ENCODE data around the gene RASSF4.

Gene RASSF4

DNA sequence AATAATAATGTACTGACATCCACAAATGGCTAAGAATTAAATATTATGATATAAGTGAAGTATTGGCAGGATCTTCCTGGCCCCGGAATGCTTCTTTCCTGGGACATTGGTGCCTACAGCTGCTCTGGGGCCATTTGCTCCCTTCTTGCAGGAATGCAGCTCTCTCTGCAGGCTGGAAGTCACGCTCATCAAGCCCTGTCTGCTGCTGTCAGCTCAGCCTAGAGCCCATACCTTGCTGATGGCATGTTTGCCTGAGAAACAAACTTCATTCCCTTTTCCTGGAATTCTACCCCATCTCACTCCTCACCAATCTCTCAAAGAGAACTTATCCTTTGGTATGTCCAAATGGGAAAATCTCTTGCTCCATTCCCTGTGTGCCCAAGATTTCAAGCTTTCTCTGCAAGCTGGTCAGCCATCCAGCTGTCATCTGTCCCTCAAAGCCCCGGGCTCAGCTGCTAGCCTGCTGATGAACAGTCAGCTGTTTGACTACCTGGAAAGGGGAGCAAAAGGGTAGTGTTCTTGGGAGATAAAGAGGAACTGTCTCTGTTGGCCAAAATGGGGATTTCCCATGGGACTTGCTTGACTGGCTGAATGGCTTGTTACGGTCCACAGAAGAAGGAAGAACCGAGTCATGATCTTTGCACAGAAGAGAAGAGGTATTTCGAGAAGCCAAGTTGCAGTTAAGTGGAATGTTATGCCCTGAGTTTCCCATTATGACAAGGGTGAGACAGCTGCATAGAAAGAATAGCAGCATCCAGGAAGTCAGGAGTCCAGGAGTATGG, 12.0 kb upstream of the RASSF4 start:
- no peaks in the 10 kb centered on the region for H3K9me3 ChIP-seq (ENCODE audit: low read length)
- H3K4me1 ChIP-seq (ENCODE audit: insufficient read depth, low read length) = peaks cover 6% of the 10 kb centered on the region
- no peak overlapping the region for H3K4me3 ChIP-seq (ENCODE audit: low read length)
- no peaks in the 10 kb centered on the region for H3K27me3 ChIP-seq (ENCODE audit: insufficient read depth, low read length)
- H2AFZ ChIP-seq (ENCODE audit: low read depth, low read length) = no peak overlapping the region
- H3K36me3 ChIP-seq (ENCODE audit: insufficient read depth, low read length) = no peaks in the 10 kb centered on the region

- H3K4me1 ChIP-seq (ENCODE audit: insufficient read depth, low read length) = peaks cover 16% of the 10 kb centered on the region
- no peak overlapping the region for H2AFZ ChIP-seq (ENCODE audit: low read depth, low read length)
- no peak overlapping the region for H3K4me3 ChIP-seq (ENCODE audit: low read length)
Measured at GRCh38 chr10:44948642-44949041, 11.0 kb upstream of the RASSF4 start.

DNA sequence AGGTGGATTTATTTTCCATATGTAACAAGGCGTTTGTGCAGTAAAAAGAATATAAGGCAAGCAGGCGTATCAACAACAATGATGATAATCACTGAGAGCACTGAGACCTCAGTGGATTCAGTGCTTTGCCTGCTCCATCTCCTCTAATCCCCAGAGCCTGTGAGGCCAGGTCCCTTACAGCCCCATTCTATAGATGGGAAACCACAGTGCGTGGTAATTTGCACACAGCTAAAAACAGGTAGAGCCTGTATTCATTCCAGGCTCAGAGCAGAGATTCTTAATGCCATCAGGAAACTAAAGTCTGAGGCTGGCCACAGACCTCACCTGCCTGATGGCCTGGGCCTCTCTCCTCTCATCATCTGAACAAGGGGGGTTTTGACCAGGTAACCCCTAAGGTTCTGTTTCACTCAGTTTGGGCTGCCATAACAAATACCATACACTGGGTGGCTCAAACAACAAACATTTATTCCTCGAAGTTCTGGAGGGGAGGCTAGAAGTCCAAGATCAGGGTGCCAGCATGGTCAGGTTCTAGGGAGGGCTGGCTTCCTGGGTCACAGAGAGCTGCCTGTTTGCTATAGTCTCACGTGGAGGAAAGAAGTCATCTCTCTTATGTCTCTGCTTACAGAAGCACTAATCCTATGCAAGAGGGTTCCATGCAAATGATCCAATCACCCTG, 10.3 kb upstream of the RASSF4 start:
- no peak overlapping the region for H3K4me3 ChIP-seq (ENCODE audit: low read length)
- no peaks in the 10 kb centered on the region for H3K9me3 ChIP-seq (ENCODE audit: low read length)
- H3K27me3 ChIP-seq (ENCODE audit: insufficient read depth, low read length) = no peaks in the 10 kb centered on the region
- H3K4me1 ChIP-seq (ENCODE audit: insufficient read depth, low read length) = peaks cover 16% of the 10 kb centered on the region
- no peaks in the 10 kb centered on the region for H3K36me3 ChIP-seq (ENCODE audit: insufficient read depth, low read length)
- no peak overlapping the region for H2AFZ ChIP-seq (ENCODE audit: low read depth, low read length)

More at GRCh38 chr10:44948642-44949041, 11.0 kb upstream of the RASSF4 start:
- Histone ChIP-seq H3K36me3 (ENCODE audit: insufficient read depth, low read length) (no peaks in the 10 kb centered on the region), H3K9me3 (ENCODE audit: low read length) (no peaks in the 10 kb centered on the region), H3K27me3 (ENCODE audit: insufficient read depth, low read length) (no peaks in the 10 kb centered on the region)

DNA sequence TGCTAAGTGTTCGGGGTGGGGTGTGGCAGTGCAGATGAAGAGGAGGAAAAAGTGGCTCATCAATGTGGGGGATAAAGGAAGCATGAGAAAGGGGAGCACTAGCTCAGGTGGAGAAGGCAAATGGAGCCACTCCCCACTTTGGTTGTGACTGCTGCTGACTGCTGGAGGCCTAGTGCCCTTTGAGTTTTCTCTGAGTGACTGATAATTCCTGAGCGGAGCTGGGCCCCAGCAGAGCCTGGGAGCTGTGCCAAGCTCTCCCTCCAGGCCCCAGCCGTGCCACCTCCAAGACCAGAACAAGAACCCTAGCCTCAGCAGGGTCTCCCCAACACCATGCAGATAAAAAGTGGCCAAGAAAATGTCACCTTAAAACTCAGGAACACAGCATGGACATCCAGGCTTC, 9.7 kb upstream of the RASSF4 start:
- no peaks in the 10 kb centered on the region for H3K27me3 ChIP-seq (ENCODE audit: insufficient read depth, low read length)

DNA sequence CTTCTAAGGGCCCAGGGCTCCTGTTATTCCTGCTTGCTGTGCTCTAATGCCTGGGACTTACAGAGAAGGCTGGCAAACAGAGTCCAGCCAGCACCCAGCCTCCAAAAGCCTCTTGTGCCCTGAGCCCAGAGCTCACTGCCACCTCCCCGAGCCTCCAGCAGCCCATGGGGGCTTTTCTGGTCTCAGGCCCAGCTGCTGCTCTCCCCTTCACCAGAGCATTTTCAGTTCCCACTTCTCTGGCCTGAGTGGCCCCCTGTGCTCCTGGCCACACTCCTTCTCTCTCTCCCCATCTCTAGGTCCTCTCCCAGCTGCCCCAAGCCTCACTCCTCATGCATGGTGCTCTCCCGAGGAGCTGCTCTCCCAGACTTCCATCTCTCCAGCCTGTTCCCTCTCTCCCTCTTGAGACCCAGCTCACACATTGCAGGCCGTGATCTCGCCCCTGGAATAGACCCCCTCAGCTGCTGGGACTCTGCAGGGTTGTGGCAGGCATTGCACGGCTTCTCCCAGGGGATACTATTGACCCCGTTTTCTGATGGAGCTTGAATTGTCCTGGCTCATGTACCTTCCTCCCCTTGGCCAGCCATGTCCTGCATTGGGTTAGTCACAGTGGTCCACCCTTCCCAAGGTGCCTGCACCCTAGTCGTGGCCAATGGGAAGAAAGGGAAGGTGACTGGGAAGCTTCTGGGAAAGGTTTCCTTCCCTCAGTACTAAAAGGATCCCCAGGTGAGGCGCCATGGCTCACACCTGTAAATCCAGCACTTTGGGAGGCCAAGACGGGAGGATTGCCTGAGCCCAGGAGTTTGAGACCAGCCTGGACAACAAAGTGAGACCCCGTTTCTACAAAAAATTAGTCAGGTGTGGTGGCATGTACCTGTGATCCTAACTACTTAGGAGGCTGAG, 9.0 kb upstream of the RASSF4 start:
- Histone ChIP-seq H3K4me1 (ENCODE audit: insufficient read depth, low read length) (peaks cover 16% of the 10 kb centered on the region), H2AFZ (ENCODE audit: low read depth, low read length) (no peak overlapping the region), H3K36me3 (ENCODE audit: insufficient read depth, low read length) (peaks cover 1% of the 10 kb centered on the region), H3K4me3 (ENCODE audit: low read length) (no peak overlapping the region), H3K9me3 (ENCODE audit: low read length) (no peaks in the 10 kb centered on the region), H3K27me3 (ENCODE audit: insufficient read depth, low read length) (no peaks in the 10 kb centered on the region)

More for the DNA sequence above, 9.7 kb upstream of the RASSF4 start:
- H3K4me1 ChIP-seq (ENCODE audit: insufficient read depth, low read length) = peaks cover 16% of the 10 kb centered on the region
- H2AFZ ChIP-seq (ENCODE audit: low read depth, low read length) = no peak overlapping the region
- H3K36me3 ChIP-seq (ENCODE audit: insufficient read depth, low read length) = no peaks in the 10 kb centered on the region
- H3K9me3 ChIP-seq (ENCODE audit: low read length) = no peaks in the 10 kb centered on the region
- no peak overlapping the region for H3K4me3 ChIP-seq (ENCODE audit: low read length)

- H3K9me3 ChIP-seq (ENCODE audit: low read length) = no peaks in the 10 kb centered on the region
- H3K4me3 ChIP-seq (ENCODE audit: low read length) = no peak overlapping the region
- no peak overlapping the region for H2AFZ ChIP-seq (ENCODE audit: low read depth, low read length)
- peaks cover 10% of the 10 kb centered on the region for H3K36me3 ChIP-seq (ENCODE audit: insufficient read depth, low read length)
- H3K27me3 ChIP-seq (ENCODE audit: insufficient read depth, low read length) = no peaks in the 10 kb centered on the region
- peaks cover 16% of the 10 kb centered on the region for H3K4me1 ChIP-seq (ENCODE audit: insufficient read depth, low read length)
Measured at GRCh38 chr10:44951576-44952226, 7.9 kb upstream of the RASSF4 start.

DNA sequence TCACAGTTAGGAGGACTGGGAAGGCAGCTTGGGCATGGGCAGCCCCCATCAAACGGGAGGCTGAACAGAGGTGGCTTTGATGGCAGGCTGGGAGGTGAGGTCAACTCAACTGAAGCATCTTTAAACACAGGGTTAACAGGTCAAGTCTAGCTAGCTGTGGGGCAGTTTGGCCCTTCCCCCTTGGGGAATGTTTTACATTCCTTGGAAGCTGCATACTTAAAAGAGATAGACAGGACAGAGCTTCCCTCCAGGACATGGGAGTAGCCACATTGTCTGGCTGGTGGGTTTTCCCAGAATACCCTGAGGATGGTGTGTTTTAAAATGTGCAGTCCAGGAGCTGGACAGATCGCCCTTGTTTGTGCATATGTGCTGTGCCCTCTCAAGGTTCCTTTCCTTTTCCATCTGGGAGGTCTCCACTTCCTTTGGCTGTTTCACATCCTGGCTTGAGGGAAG, 6.8 kb upstream of the RASSF4 start:
- no peaks in the 10 kb centered on the region for H3K27me3 ChIP-seq (ENCODE audit: insufficient read depth, low read length)
- peaks cover 13% of the 10 kb centered on the region for H3K36me3 ChIP-seq (ENCODE audit: insufficient read depth, low read length)
- H3K9me3 ChIP-seq (ENCODE audit: low read length) = no peaks in the 10 kb centered on the region
- peaks cover 18% of the 10 kb centered on the region for H3K4me1 ChIP-seq (ENCODE audit: insufficient read depth, low read length)
- no peak overlapping the region for H3K4me3 ChIP-seq (ENCODE audit: low read length)
- H2AFZ ChIP-seq (ENCODE audit: low read depth, low read length) = no peak overlapping the region

- Histone ChIP-seq H3K4me1 (ENCODE audit: insufficient read depth, low read length) (peaks cover 31% of the 10 kb centered on the region), H3K4me3 (ENCODE audit: low read length) (no peak overlapping the region), H2AFZ (ENCODE audit: low read depth, low read length) (no peak overlapping the region), H3K27me3 (ENCODE audit: insufficient read depth, low read length) (no peaks in the 10 kb centered on the region), H3K9me3 (ENCODE audit: low read length) (no peaks in the 10 kb centered on the region), H3K36me3 (ENCODE audit: insufficient read depth, low read length) (peaks cover 13% of the 10 kb centered on the region)
Measured at GRCh38 chr10:44954042-44954441, 5.6 kb upstream of the RASSF4 start.

- no peaks in the 10 kb centered on the region for H3K9me3 ChIP-seq (ENCODE audit: low read length)
- H3K4me3 ChIP-seq (ENCODE audit: low read length) = no peak overlapping the region
- H3K4me1 ChIP-seq (ENCODE audit: insufficient read depth, low read length) = peaks cover 33% of the 10 kb centered on the region
- H2AFZ ChIP-seq (ENCODE audit: low read depth, low read length) = no peak overlapping the region
- peaks cover 13% of the 10 kb centered on the region for H3K36me3 ChIP-seq (ENCODE audit: insufficient read depth, low read length)
- no peaks in the 10 kb centered on the region for H3K27me3 ChIP-seq (ENCODE audit: insufficient read depth, low read length)
Measured at GRCh38 chr10:44954962-44955361, 4.6 kb upstream of the RASSF4 start.

DNA sequence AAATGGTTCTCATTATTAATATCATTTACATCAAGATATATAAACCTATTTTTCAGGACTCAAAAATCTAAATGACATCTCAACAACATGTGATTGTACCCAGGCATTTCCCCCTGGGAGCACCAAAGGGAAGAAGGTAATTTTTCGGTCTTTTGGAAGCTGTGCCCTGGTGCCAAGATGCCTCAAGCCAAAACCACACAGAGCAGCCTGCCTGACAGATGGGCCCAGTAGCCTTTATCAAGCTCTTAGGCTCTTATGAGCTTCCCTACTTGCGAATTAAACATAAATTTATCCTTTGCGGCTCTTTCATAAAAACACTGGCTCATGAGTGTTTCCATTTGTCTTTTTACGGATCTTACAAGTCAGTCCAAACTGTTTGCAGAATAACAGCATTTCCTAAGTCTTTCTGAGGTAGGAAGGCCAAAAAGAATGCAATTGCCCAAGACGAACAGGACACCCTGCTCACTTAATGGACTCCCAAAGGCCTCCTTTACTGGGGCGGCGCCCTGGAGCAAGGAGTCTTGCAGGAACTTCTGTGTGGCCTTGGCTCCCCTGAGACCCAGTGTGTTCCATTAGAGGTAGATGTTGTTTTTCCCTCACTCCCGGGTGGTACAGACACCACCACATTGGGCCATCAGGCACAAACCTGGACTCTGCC, 4.1 kb upstream of the RASSF4 start:
- Histone ChIP-seq H3K4me3 (ENCODE audit: low read length) (no peak overlapping the region), H2AFZ (ENCODE audit: low read depth, low read length) (no peak overlapping the region), H3K36me3 (ENCODE audit: insufficient read depth, low read length) (peaks cover 13% of the 10 kb centered on the region), H3K27me3 (ENCODE audit: insufficient read depth, low read length) (no peaks in the 10 kb centered on the region), H3K9me3 (ENCODE audit: low read length) (no peaks in the 10 kb centered on the region), H3K4me1 (ENCODE audit: insufficient read depth, low read length) (peaks cover 38% of the 10 kb centered on the region)

DNA sequence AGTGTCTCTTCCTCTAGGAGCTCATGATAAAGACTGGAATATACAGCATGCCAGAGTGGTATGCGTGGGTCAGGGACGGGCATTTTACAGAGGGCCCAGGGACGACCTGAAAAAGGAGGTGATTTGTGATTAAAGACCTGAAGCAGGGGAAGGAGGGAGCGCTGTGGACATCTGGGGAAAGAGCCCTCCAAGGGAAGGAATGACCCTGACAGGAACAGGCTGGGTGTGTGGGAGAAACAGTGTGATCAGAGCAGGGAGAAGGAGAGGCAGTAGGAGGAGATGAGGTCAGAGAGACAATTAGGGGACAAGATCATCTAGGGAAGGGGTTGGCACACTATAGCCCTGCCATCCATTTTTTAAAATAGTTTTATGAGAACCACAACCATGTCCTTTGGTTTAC, 3.4 kb upstream of the RASSF4 start:
- Histone ChIP-seq H3K36me3 (ENCODE audit: insufficient read depth, low read length) (peaks cover 13% of the 10 kb centered on the region), H3K4me3 (ENCODE audit: low read length) (no peak overlapping the region), H3K27me3 (ENCODE audit: insufficient read depth, low read length) (no peaks in the 10 kb centered on the region), H2AFZ (ENCODE audit: low read depth, low read length) (no peak overlapping the region), H3K4me1 (ENCODE audit: insufficient read depth, low read length) (peaks cover 45% of the 10 kb centered on the region), H3K9me3 (ENCODE audit: low read length) (no peaks in the 10 kb centered on the region)

Data from neuron (in vitro differentiated cells).